HFF-Myc (cell line): Measurements from ENCODE around the gene RASGRP1.
"Not testable (repeated sequence)": the region's sequence is repeated elsewhere in the genome, so short reads cannot be mapped to it uniquely, and the experiment has no call there.

Source experiments
- DNase-seq: peaks from one replicate; pipeline ENCODE4 v3.0.0-alpha.2; 2011; ENCODE audit warnings: low read depth; ENCODE audit errors: extremely low read depth
- H3K4me3 ChIP-seq: replicated peaks from 2 replicates; pipeline ENCODE4 v1.5.1; 2011; ENCODE audit warnings: low read depth, mild to moderate bottlenecking, control low read depth, low read length
- CTCF ChIP-seq: IDR thresholded peaks from 2 replicates; pipeline ENCODE4 v1.5.1; 2012; ENCODE audit warnings: mild to moderate bottlenecking, low read depth, low read length, control low read depth; ENCODE audit errors: missing control alignments

RASGRP1 gene

DNA sequence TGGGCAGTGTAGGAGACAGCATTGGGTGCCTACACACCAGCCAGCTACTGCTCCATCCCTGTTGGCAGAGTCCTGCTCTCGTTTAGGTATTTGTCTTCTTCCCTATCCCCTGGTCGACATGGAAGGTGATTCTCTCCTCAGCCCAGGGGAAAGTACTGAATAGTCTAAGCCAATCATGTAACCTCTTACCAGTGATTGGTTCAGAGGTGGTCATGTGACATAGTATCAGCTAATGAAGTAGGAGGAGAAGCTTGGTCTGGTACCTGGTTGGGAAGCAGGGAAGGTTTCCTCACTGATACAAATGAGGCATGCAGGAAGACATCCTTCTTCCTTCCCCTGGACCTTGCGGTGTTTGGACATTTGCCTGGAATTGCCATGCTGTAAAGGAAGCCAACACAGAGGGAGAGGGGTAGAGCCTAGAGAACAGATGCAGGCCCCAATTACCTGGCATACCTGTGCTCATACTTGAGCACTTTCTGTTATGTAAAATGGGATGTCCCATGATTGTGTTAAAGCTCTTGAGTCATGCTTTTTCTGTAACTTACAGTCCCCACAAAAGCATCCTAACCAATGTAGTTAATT, 32.7 kb upstream of the RASGRP1 start:
- no peak for TF ChIP-seq CTCF
- no peak for DNase-seq
- no peak overlapping the region for H3K4me3 ChIP-seq

DNA sequence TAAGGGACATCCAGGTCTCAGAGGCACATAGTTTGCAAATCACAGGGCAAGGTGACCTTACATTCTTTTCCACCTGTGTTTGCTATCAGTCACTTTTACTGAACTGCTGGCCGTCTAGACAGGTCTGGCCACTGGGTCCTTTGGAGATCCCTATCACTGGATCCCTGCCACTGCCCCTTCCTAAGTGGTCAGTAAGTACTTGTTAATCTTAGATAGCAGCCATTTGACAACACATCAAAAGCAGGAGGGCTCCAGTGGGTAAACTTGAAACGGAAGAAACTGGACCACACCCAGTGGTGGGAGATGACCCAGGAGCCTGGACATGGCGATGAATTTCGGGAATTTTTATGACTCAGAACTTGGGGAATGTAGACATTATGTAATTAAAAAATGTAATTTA, 28.9 kb upstream of the RASGRP1 start:
- no peak overlapping the region for H3K4me3 ChIP-seq
- no peak for DNase-seq
- TF ChIP-seq CTCF: no peak

- no peak for DNase-seq
- no peak for TF ChIP-seq CTCF
- H3K4me3 ChIP-seq: no peak overlapping the region
These were observed 24.9 kb upstream of the RASGRP1 start for GRCh38 chr15:38589502-38589901.

DNA sequence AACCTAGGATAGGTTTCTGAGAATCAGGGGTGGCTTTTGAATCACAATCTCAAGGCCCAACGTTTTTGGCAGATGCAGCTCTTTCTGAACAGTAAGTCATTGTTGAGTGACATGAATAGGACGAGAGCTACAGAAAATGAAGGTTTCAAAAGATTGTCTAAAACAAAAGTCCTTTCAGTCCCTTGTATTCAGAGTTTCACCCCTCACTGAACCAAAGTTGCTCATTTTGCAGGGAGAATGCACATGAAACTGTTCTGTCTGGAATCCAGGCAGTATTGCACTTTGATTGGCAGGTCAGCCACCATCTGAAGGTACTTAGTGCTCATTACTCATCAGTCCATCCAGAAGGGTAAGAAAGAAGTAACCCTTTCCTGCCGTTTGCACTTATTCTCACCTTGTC, 24.1 kb upstream of the RASGRP1 start:
- no peak for TF ChIP-seq CTCF
- DNase-seq: no peak
- no peak overlapping the region for H3K4me3 ChIP-seq

DNA sequence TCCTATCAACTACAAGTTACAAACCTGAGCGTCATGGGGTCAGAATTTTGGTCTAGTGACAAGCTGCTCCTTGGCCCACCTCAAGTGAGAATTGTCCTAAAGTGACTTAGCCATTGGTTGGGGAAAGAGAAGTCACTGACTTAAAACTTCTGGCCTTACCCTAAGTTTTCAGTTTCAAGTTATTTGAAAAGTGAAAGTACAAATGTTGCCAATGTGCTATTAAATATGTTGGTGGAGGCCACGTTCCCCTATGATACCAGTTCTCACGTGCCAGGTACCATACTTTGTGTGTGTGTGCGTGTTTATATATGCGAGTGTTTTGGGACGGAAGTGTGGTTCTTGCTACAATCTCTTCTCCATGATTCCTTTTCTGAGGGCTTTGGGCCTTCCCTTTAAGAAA, 22.6 kb upstream of the RASGRP1 start:
- TF ChIP-seq CTCF: no peak
- no peak for DNase-seq

DNA sequence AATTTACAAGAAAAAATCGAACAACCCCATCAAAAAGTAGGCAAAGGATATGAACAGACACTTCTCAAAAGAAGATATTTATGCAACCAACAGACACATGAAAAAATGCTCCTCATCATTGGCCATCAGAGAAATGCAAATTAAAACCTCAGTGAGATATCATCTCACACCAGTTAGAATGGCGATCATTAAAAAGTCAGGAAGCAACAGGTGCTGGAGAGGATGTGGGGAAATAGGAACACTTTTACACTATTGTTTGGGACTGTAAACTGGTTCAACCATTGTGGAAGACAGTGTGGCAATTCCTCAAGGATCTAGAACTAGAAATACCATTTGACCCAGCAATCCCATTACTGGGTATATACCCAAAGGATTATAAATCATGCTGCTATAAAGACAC, 21.4 kb upstream of the RASGRP1 start:
- not testable (repeated sequence) for H3K4me3 ChIP-seq

More for the DNA sequence above, 22.6 kb upstream of the RASGRP1 start:
- no peak overlapping the region for H3K4me3 ChIP-seq

DNA sequence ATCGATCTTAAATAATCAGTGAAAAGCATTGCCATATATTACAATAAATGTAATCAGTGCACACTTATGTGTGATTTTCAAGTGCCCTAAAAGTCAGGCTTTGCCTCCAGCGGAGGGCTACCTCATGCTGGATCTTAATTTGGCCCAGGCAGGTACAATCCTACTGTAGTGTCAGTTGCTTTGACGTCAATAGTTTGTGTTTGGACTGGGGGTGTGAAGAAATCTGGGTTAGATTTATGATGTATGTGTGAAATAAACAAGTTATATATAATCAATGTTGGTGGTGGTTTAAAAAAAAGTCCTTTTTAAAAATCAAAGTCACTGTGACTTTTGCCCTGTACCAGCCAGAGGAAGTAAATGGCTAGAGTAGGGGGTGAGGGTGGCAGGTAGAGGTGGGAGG, 14.0 kb upstream of the RASGRP1 start:
- no peak overlapping the region for H3K4me3 ChIP-seq
- no peak for TF ChIP-seq CTCF
- DNase-seq: no peak

More for the DNA sequence above, 21.4 kb upstream of the RASGRP1 start:
- not testable (repeated sequence) for DNase-seq
